K562 (cell line): ENCODE measurements around the gene TMEM218. TPM values are rescaled to one million over a fixed set of nuclear protein-coding genes. Genes with fewer than 3 reads are reported as not detected.

Experiments
- ARID4B ChIP-seq: sonication (generic); formaldehyde crosslinking; IDR thresholded peaks from 2 replicates; pipeline ENCODE4 v1.8.0; 2022; ENCODE audit warnings: mild to moderate bottlenecking, missing genetic modification reagents
- COPS2 ChIP-seq: fragments of 450-650 bp; conservative IDR thresholded peaks from 2 replicates; pipeline ENCODE4 v1.6.1; 2016; ENCODE audit warnings: mild to moderate bottlenecking, moderate library complexity
- HDAC3 ChIP-seq: fragments of 450-650 bp; IDR thresholded peaks from 2 replicates; pipeline ENCODE4 v1.6.1; 2018; ENCODE audit warnings: borderline replicate concordance, mild to moderate bottlenecking, moderate library complexity; ENCODE audit not compliant: partially characterized antibody
- KHSRP ChIP-seq: fragments of 450-650 bp; IDR thresholded peaks from 2 replicates; pipeline ENCODE4 v1.6.1; 2017
- MTA3 ChIP-seq: fragments of 450-650 bp; formaldehyde crosslinking; IDR thresholded peaks from 2 replicates; pipeline ENCODE4 v1.6.1; 2017; ENCODE audit warnings: mild to moderate bottlenecking, borderline replicate concordance
- NBN ChIP-seq: fragments of 450-650 bp; IDR thresholded peaks from 2 replicates; pipeline ENCODE4 v1.6.1; 2016; ENCODE audit warnings: low read depth, mild to moderate bottlenecking
- RBM17 ChIP-seq: fragments of 200-400 bp; formaldehyde crosslinking; IDR thresholded peaks from 2 replicates; pipeline ENCODE4 v1.6.1; 2017; ENCODE audit warnings: low read depth, mild to moderate bottlenecking, low read length, borderline replicate concordance
- SMAD2 ChIP-seq: fragments of 150-350 bp; IDR thresholded peaks from 2 replicates; pipeline ENCODE4 v1.6.1; 2014; ENCODE audit warnings: low read depth, mild to moderate bottlenecking, low read length
- TARDBP ChIP-seq: fragments of 450-650 bp; IDR thresholded peaks from 2 replicates; pipeline ENCODE4 v1.6.1; 2016
- XRCC5 ChIP-seq: fragments of 200-400 bp; formaldehyde crosslinking; IDR thresholded peaks from 2 replicates; pipeline ENCODE4 v1.6.1; 2017; ENCODE audit warnings: low read depth, mild to moderate bottlenecking, low read length
- ZBTB9 ChIP-seq: fragments of 450-650 bp; formaldehyde crosslinking; IDR thresholded peaks from 2 replicates; pipeline ENCODE4 v1.4.0; 2020; ENCODE audit warnings: mild to moderate bottlenecking, moderate library complexity
- ZC3H11A ChIP-seq: IDR thresholded peaks from 2 replicates; pipeline ENCODE4 v1.6.1; 2012; ENCODE audit warnings: low read depth, low read length, improper control_type of control experiment
- ZNF274 ChIP-seq: IDR thresholded peaks from 2 replicates; pipeline ENCODE4 v1.6.1; 2011; ENCODE audit warnings: low read depth, mild to moderate bottlenecking, low read length, moderate library complexity, borderline replicate concordance
- ZNF280B ChIP-seq: fragments of 250-450 bp; sonication (Bioruptor Pico); IDR thresholded peaks from 2 replicates; pipeline ENCODE4 v1.5.1; 2021; ENCODE audit warnings: mild to moderate bottlenecking
- ZNF395 ChIP-seq: fragments of 200-800 bp; sonication (Bioruptor generic); IDR thresholded peaks from 2 replicates; pipeline ENCODE4 v1.6.1; 2017; ENCODE audit warnings: missing genetic modification characterization, missing compliant biosample characterization
- ZNF41 ChIP-seq: fragments of 250-450 bp; sonication (Bioruptor Pico); conservative IDR thresholded peaks from 2 replicates; pipeline ENCODE4 v1.4.0; 2020; ENCODE audit warnings: mild to moderate bottlenecking
- ZNF764 ChIP-seq: fragments of 250-450 bp; sonication (Bioruptor Pico); IDR thresholded peaks from 2 replicates; pipeline ENCODE4 v1.4.0; 2020; ENCODE audit warnings: low read depth, mild to moderate bottlenecking, moderate library complexity
- polyA plus RNA-seq, 8 experiments: library from polyadenylated mRNA; depleted of rRNA in 4 of 8; stranded (reverse) in 5 of 8; unstranded in 3 of 8; fragments of >200 nt; fragmentation: Nextera tagmentation in 2 of 8; fragmentation: Illumina TruSeq in 1 of 8; extraction: Ambion mirVana in 2 of 8; extraction: Trizol in 1 of 8; gene quantifications; 2 replicates each; pipeline versions ENCODE4 v1.2.1 to v1.2.3, GENCODE V29; 2011 to 2014; ENCODE audit warnings: inconsistent platforms in 1 of 8, missing spikeins in 1 of 8
- total RNA-seq, 7 experiments: library from RNA; depleted of rRNA in 6 of 7; stranded (reverse); fragments of >200 nt in 6 of 7; fragmentation: Illumina TruSeq in 2 of 7; extraction: Trizol in 2 of 7; gene quantifications; 2 replicates each; pipeline versions ENCODE4 v1.2.1 to v1.2.3, GENCODE V29; 2011 to 2021; ENCODE audit warnings: low replicate concordance in 1 of 7

TMEM218 gene
- total and polyA plus RNA-seq, 9 of the 15 experiments (the other 6 are each of a cell fraction or from before 2014, with no cell fraction given) = 13.4 to 32.2 (median 25.4) TPM

GRCh38 chr11:125075242-125075625 lies 36.2 kb downstream of the TMEM218 start (continued):
- TF ChIP-seq ZNF395 (CRISPR knock-in tag) (peak; percentile 5; the same call in 1 of the 2 replicates), TARDBP (no peak), ZNF41 (CRISPR knock-in tag) (no peak), NBN (no peak), ARID4B (no peak), RBM17 (no peak), ZC3H11A (no peak), COPS2 (no peak), ZNF764 (CRISPR knock-in tag) (no peak), ZNF274 (no peak), HDAC3 (no peak), ZBTB9 (CRISPR knock-in tag) (no peak), KHSRP (no peak), XRCC5 (no peak), ZNF280B (CRISPR knock-in tag) (no peak), MTA3 (0 out of 2 replicates have a peak, but pooled peaks have one; percentile 1), SMAD2 (no peak)
